Stomach (tissue), 9 donors: ENCODE data around the gene SIX2. TPM values are rescaled to one million over a fixed set of nuclear protein-coding genes. Genes with fewer than 3 reads are reported as not detected.
A peak's percentile ranks its signal among the peaks of the same experiment; 100 is the strongest.

Source experiments
- DNase-seq, 2 donors: peaks; one replicate each; pipeline versions ENCODE4 v3.0.0 to v3.0.0-alpha.2; 2013 to 2019
- H3K27ac ChIP-seq, 5 donors: fragments of 200-600 bp in 4 of 5; sonication (generic) in 4 of 5; one replicate each; pipeline ENCODE4 v1.5.1; 2013 to 2019; ENCODE audit warnings: mild to moderate bottlenecking in 1 of 5, moderate library complexity in 1 of 5
- H3K27me3 ChIP-seq, 3 donors: fragments of 200-600 bp; sonication (generic); one replicate each; pipeline ENCODE4 v1.5.1; 2017 to 2019; ENCODE audit warnings: mixed run types in 1 of 3
- H3K36me3 ChIP-seq, 4 donors: fragments of 200-600 bp; sonication (generic); 1 replicate in 3 of 4; 2 replicates in 1 of 4; pipeline ENCODE4 v1.5.1; 2016 to 2019
- H3K4me1 ChIP-seq, 4 donors: fragments of 200-600 bp; sonication (generic); one replicate each; pipeline ENCODE4 v1.5.1; 2016 to 2019
- H3K4me3 ChIP-seq, 4 donors: fragments of 200-600 bp; sonication (generic) in 3 of 4; one replicate each; pipeline ENCODE4 v1.5.1; 2016 to 2019; ENCODE audit warnings: mild to moderate bottlenecking in 1 of 4
- H3K9me3 ChIP-seq, 4 donors: fragments of 200-600 bp; sonication (generic); one replicate each; pipeline ENCODE4 v1.5.1; 2016 to 2019
- CTCF ChIP-seq, 7 experiments: fragments of 450-650 bp in 4 of 7; fragments of 200-600 bp in 3 of 7; sonication (generic) in 3 of 7; IDR thresholded peaks; one replicate each; pipeline ENCODE4 v1.5.1; 2016 to 2019; ENCODE audit warnings: antibody characterized with exemption in 7 of 7, control low read depth in 2 of 7, mild to moderate bottlenecking in 1 of 7
- EP300 ChIP-seq: sonication (generic); formaldehyde crosslinking; IDR thresholded peaks from one replicate; pipeline ENCODE4 v1.6.1; 2017; ENCODE audit warnings: antibody characterized with exemption
- POLR2A ChIP-seq, 4 donors: fragments of 450-650 bp; IDR thresholded peaks; one replicate each; pipeline ENCODE4 v1.6.1; 2016; ENCODE audit warnings: antibody characterized with exemption in 4 of 4, control low read depth in 2 of 4, mild to moderate bottlenecking in 1 of 4, moderate library complexity in 1 of 4
- POLR2AphosphoS5 ChIP-seq, 3 donors: sonication (generic); formaldehyde crosslinking; IDR thresholded peaks; one replicate each; pipeline ENCODE4 v1.6.1; 2016; ENCODE audit warnings: antibody characterized with exemption in 3 of 3
- WGBS, 5 donors: extraction: QIAGEN DNeasy Blood & Tissue Kit in 3 of 5; methylation state at CpG; one replicate each; pipeline versions ENCODE4 v1.1.5 to v1.1.7; 2013 to 2018; 5-methylcytosine and 5-hydroxymethylcytosine counted together
- intact Hi-C: fragments of 100-400 bp; cut with DNase I; formaldehyde crosslinking; loops from one replicate; pipeline ENCODE4 v1.15.1; 2023; ENCODE audit warnings: low total_unique reads
- polyA plus RNA-seq, 3 donors: library from polyadenylated mRNA; stranded (reverse); fragments of 200-250 nt; gene quantifications; one replicate each; pipeline ENCODE4 v1.2.3, GENCODE V29; 2013
- total RNA-seq, 5 donors: library from RNA; depleted of rRNA; stranded (reverse); fragments of >200 nt; gene quantifications; one replicate each; pipeline versions ENCODE4 v1.1.0 to v1.2.3, GENCODE V29; 2014 to 2016
- donor health status: healthy with polysubstance abuse.
- donor health status: Bipolar disorder and iron deficiency.
- donor health status: healthy.

SIX2 gene
- total and polyA plus RNA-seq, 8 donors: 0.20 to 17.9 (median 6.2) TPM; not detected in 1

GRCh38 chr2:44964752-44965236, 44.5 kb downstream of the SIX2 start:
- intact Hi-C loops: no loop called here
- peak in 1 of 2 donors; percentile 28 for DNase-seq
- TF ChIP-seq CTCF (IDR thresholded peaks at IDR 0.05) (peak in 1 of 7 experiments; percentile 11), EP300 (no peak)

GRCh38 chr2:44962176-44962695, 47.0 kb downstream of the SIX2 start:
- H3K9me3 ChIP-seq: no peaks in the 10 kb centered on the region
- H3K4me1 ChIP-seq: peaks cover 0 to 10% (median 0%) of the 10 kb centered on the region in 4 donors
- 56 to 91% (median 86%) methylated on average over 3 to 5 of the region's 5 CpGs for WGBS, 5 donors
- H3K4me3 ChIP-seq: no peak overlapping the region
- H3K27me3 ChIP-seq: peaks cover 0 to 76% (median 16%) of the 10 kb centered on the region in 3 donors
- no peaks in the 10 kb centered on the region for H3K36me3 ChIP-seq
- intact Hi-C loops: no loop called here
- DNase-seq: no peak
- no peak overlapping the region for H3K27ac ChIP-seq
- TF ChIP-seq POLR2AphosphoS5 (IDR thresholded peaks at IDR 0.05) (no peak), CTCF (IDR thresholded peaks at IDR 0.05) (no peak), EP300 (no peak), POLR2A (IDR thresholded peaks at IDR 0.05) (no peak)

More at GRCh38 chr2:44964752-44965236, 44.5 kb downstream of the SIX2 start:
- Histone ChIP-seq H3K4me3 (no peak overlapping the region), H3K9me3 (no peaks in the 10 kb centered on the region), H3K27ac (no peak overlapping the region), H3K27me3 (peaks cover 0 to 57% (median 16%) of the 10 kb centered on the region in 3 donors), H3K36me3 (no peaks in the 10 kb centered on the region), H3K4me1 (no peaks in the 10 kb centered on the region)
- 18 to 50% (median 19%) methylated on average over 6 to 16 of the region's 16 CpGs for WGBS, 5 donors

- DNase-seq: no peak
- H3K27ac ChIP-seq: no peak overlapping the region
- H3K9me3 ChIP-seq: no peaks in the 10 kb centered on the region
- TF ChIP-seq POLR2AphosphoS5 (IDR thresholded peaks at IDR 0.05) (no peak), POLR2A (IDR thresholded peaks at IDR 0.05) (no peak), CTCF (IDR thresholded peaks at IDR 0.05) (no peak), EP300 (no peak)
- H3K36me3 ChIP-seq: no peaks in the 10 kb centered on the region
- H3K4me3 ChIP-seq: no peak overlapping the region
- H3K4me1 ChIP-seq: peaks cover under 1 to 15% (median 8%) of the 10 kb centered on the region in 4 donors
- WGBS, 5 donors: 62 to 90% (median 70%) methylated on average over 5 of the region's 5 CpGs
- intact Hi-C loops: no loop called here
- peaks cover 0 to 79% (median 21%) of the 10 kb centered on the region in 3 donors for H3K27me3 ChIP-seq
Measured at GRCh38 chr2:44960871-44961270, 48.4 kb downstream of the SIX2 start.

- Histone ChIP-seq H3K36me3 (no peaks in the 10 kb centered on the region), H3K9me3 (no peaks in the 10 kb centered on the region), H3K4me3 (no peak overlapping the region), H3K27me3 (peaks cover 7 to 79% (median 25%) of the 10 kb centered on the region in 3 donors), H3K27ac (no peak overlapping the region), H3K4me1 (peaks cover 11 to 25% (median 18%) of the 10 kb centered on the region in 4 donors)
- TF ChIP-seq POLR2A (IDR thresholded peaks at IDR 0.05) (no peak), CTCF (IDR thresholded peaks at IDR 0.05) (no peak), EP300 (no peak), POLR2AphosphoS5 (IDR thresholded peaks at IDR 0.05) (no peak)
- DNase-seq: no peak
- 59 to 74% (median 70%) methylated on average over 6 of the region's 6 CpGs for WGBS, 5 donors
- intact Hi-C loops: loop anchor here (5.0 to 10.0 kb wide), 2 partner anchors 565 to 913 kb away; no protein-coding TSS in a partner anchor
Measured at GRCh38 chr2:44959855-44960254, 49.4 kb downstream of the SIX2 start.
